GM18499 (cell line): Measurements from ENCODE around the gene TBPL1.

Experiments
- ATAC-seq: cut with Tn5 transposase; IDR thresholded peaks from one replicate; pipeline ENCODE4 v1.9.1; 2021; ENCODE audit warnings: moderate number of reproducible peaks; ENCODE audit not compliant: insufficient read depth, unreplicated experiment

TBPL1 gene

DNA sequence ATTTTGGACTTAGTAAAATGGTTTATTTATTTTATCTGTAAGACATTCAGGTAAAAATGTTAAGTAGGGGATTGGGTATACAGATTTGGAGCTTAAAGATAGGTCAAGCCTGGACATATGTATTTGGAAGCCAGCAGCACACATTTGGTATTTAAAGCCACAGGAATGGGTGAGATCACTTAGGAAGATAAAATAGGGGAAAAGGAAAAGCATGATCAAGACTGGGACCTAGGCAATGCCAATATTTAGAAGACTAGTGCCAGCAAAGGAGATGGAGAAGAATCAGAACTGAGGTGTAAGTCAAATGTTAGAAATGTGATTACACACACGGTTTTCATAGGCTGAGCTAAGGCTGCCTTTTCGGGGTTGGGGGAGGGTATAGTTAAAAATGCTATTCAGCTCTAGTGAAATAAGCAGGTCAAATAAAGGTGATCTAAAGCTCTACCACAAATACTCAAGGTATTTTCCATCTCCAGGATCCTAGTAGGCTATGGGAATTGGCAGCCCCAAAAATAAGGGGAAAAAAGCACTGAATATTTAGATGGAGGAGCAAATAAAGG is 78.8 kb downstream of the TBPL1 start:
- ATAC-seq = no peak

DNA sequence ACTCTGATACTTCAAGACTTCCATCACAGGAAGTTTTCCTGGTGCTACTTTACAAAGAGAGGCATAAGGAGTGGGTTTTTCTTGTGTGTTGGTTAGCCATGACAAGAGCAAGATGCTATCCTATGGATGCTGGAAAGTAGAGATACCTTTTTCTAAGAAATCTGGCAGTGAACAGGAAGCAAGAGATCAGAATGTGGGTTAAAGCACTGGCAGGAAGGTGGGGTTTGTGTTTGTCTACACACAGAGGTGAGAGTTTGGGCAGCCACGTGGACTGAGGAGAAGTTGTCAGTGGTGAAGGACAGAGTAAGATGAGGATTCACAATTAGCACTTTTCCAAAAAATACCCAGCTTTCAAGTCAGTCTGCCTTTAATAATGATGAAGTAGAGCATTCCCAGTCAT is 81.5 kb downstream of the TBPL1 start:
- no peak for ATAC-seq

DNA sequence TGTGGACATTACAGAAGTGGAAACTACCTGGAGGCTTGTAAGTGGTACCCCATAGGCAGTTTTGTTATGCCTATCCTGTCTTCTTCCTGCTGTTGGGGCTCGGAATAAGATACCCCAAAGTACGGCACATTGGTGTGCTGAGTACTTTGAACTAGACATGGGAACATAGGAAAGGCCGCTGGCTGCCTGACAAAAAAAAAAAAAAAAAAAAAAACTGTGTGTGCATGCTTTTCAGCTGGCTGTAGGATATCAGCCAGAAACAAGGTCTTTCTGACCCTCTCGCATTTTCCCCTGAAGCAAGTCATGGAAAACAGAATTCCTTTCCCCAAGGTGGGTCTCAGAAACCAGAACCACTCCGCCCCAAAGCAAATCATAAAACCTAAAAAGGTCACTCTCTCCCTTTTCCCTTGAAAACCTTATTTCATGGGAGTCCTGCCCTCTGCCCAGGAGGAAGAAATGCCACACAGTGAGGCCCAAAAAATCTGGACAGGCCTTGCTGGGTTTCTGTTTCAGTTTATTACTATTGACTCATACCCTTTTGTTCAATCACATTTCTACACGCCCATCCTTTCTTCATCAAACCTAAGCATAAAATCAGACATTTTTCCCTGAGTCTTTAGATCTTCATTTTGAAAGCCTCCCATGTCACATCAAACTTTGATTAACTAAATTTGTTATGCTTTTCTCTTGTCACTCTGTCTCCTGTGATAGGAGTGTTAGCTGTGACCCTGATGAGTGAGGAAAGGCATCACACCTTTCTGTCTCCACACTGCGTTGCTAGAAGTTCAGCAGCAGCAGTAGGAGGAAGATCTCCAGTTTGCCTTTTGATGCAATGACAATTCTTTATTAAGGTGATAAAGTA is 82.2 kb downstream of the TBPL1 start:
- no peak for ATAC-seq

DNA sequence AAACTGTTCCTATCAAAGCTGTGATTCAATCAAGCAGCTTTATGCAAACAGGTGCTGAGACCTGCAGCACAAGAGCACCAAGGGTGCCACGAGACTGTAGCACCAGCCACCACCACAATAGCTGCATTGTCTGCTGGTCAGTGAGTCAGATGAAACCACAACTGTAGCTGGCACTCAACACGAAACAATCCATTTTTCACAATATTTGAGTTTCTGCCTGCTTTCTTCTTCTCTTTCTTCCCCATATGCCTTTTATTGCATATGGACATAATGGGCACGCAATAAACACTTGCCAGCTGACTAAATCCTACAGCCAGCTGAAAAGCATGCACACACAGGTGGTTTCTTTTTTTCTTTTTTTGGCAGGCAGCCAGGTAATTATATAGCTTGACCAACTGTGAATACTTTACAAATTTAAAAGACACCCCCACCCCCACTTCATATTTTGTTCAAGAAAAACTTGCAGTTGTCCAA is 82.8 kb downstream of the TBPL1 start:
- ATAC-seq = no peak

DNA sequence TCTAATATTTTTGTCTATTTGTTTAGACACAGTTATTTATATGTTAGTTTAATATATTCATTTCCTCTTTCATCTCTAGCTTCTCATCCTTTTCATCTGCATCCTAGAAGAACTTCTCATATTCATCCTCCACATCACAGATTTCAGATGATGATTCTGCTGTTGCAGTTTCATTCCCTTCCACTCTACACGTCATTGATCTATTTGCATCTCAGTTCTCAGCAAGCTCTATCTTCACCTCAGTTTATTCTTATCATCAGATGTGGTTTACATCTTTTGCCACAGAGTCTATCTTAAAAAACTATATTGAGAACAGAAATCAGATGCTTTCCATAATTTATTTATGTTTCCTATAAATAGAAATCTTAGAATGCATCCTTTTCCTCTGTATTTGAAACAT is 86.1 kb downstream of the TBPL1 start:
- no peak for ATAC-seq
